ENCODE data around the gene BCR.
A peak's percentile ranks its signal among the peaks of the same experiment; 100 is the strongest.

The BCR gene

DNA sequence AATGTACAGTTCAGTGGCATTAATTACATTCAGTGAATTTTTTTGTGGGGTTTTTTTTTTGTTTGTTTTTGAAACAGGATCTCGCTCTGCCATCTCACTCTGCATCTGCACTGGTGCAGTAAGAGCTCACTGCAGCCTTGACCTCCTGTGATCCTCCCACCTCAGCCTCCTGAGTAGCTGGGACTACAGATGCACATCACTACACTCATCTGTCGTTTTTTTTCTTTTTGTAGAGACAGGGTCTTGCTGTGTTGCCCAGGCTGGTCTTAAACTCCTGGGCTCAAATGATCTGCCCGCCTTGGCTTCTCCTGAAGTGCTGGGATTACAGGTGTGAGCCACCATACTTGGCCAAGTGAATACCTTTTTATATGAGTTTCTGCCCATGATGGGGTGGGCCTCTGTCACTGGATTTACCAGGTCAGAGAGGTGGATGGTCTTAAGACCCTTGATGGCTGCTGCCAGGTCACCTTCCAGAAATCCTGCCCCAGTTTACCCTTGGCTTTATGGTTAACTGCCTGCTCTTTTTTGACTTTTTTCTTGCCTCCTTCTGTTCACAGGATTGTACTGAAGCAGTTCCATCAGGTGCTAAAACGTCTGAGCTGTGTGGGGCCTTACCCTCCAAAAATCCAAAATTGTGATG is 22.6 kb downstream of the BCR start:
- no peak for DNase-seq

DNA sequence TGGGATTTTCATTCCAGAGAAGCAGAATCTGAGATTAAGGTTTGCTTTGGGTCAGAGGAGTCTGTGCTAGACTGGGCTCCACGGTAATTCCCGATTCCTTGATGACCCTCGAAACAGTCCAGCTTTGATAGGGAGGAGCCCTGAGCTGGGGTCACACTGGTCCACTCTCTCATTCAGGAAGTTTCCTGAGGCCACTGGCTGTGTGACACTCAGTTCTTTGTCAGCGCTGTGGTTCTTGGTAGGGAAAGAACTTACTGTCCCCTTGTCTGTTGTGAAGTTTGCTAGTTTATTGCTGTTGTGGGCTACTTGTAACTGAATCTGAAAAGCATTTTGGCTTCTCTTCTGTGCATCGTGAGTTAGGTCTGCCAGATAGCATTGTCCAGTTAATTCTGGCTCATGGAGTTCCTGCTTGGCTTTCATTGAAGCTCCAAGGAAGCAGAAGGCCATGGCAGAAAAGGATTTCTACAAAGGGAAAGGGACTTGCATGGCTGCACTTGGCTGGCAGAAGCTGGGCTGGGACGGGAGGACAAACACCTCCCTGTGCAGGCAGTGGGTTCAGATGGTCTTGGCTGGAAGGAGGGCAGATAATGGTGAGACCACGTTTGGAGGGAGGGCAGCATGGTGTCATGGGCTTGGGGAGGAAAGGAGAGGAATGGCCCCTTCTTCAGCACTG is 23.3 kb downstream of the BCR start:
- DNase-seq = peak; percentile 59

DNA sequence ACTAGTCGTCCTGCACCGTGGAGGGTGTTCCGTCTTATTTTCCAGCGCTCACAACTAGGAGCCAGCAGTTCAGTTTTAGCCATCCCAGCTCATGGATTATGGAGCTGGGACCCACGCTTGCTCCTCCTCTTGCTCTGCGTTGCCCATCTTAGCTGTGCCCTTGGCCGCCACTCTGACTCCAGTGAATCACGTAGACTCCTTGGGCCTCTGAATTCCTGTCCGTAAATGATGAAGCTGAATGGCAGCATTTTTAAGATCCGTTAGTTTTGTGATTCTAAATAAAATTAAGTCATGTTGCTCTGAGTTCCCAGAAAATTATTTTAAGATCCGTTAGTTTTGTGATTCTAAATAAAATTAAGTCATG is 23.8 kb downstream of the BCR start:
- no peak for DNase-seq

DNA sequence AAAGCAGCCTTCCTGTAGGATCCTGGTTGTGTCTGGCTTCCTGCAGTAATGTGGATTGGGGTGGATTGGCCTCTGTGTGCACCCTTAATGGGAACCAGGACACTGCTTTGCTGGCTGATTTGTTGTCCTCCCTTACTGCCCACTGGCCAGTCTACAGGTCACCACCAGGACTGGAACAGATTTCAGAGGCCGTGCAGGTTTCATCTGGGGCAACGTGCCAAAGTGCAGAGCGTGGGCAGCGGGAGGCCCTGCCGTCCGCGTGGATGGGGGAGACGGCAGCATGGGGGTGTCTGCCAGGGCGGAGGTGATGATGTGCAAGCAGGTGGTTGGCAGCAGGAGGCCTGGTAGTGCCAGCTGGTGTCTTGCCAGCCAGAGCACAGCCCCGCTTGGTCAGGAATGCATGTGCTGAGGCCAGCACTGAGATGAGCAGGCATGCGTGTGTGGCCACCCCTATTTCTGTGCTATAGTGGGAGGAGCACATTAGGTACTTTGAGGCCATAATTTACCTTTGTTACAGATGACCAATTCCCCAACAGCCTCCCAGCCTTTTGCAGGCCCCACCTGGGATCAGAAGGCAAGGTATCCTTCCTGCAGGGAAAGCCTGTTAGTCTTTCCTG is 24.3 kb downstream of the BCR start:
- DNase-seq = no peak

DNA sequence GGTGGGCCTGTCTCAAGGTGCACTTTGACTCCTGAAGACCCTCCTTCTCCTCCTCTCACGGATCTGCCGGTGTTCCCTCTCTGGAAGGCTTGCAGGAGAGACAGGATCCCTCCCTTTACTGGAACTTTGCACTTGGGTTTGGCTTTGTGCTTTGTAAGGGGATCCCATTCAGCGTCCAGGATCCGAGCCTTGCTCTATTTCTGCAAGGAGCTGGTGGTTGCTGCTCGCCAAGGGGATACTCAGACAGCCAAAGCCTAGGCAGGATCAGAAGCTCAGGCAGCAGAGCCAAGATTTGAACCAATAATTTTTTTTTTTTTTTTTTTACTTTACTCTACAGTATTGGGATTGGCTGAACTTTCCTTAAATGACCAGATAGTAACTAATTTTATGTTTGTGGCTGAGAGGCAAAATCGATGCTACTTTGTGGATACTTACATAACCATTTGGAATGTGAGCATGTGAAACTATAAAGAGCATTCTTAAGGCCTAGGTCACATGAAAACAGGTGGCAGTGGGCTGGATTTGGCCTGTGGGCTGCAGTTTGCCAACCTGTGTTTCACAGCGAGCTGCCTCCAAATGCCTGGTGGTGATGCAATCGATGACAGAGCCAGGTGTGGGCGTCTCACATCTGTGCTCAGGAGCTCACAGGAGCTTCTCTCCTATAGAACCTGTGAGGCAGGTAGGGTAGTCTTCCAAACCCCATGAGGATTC is 25.2 kb downstream of the BCR start:
- DNase-seq = peak; percentile 36

DNA sequence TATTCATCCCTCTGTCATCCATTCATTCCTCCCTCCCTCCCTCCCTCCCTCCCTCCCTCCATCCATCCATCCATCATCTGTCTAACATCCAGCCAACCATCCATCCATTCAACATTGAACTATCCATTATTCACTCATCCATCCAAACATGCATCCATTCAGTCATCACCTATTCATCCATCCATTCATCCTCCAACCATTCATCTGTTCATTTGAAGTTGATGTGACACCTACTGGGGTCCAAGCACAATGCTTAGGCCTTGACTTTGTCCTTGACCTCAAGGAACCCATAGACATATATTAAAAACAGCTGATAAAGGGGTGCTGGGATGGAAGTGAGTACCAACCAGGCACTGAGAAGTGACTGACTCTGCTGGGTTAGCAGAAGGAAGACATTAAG is 26.6 kb downstream of the BCR start:
- no peak for DNase-seq

DNA sequence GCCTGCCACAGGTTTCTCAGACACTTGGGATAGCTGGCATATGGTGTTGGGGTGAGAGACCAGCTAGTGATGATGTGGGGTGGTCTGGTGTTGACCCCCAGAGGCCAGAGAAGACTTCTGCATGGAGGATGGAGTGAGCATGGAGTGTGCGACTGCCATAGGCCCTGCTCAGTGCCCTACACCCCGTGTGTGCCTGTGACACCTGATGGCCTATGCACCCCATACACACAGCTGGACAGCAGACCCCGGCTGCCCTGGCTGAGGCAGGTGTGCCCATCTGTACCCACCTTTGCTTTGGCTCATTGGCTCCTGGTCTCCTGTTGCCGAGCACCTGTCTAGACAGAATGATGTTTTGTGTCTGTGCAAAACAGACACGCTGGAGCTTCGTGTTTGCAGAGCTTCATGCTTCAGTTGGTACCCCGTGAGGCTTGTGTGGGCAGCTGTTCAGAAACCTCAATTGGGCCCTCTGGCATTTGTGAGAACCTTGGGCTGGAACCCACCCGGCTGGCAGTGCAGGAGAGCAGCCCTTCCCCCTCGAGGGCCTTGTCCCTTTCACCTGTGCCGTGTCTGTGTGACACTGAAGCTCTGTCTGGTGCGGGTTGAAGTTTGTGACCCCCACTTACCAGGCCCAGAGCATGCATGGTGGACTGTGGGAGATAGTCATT is 27.6 kb downstream of the BCR start:
- no peak for DNase-seq

DNA sequence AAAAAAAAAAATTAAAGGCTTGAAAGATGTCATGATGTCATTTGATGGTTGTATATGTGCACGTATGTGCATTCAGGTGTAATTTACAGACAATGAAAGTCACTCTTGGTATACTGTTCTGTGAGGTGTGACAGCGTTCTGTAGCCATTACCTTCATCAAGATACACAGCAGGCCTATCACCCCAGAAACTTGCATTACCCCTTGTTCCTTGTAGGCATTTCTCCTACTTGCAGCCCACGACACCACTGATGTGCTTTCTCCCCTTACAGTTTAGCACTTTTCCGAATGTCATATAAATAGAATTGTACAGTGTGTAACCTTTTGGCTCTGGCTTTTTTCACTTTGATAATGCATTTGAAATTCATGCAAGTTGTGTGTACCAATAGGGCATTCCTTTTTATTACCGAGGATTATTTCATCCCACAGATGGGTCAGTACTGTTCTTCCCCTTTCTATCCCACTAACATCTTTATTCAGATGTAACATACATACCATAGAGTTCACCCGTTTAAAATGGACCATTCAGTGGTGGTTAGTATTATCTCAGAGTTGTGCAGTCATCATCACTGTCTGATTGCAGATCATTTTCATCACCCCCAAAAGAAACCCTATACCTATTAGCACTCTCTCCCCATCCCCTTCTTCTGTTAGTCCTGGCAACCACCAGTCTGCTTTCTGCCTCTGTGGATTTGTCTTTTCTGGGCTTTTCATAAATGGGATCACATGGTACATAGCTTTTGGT is 30.3 kb downstream of the BCR start:
- DNase-seq = no peak

DNA sequence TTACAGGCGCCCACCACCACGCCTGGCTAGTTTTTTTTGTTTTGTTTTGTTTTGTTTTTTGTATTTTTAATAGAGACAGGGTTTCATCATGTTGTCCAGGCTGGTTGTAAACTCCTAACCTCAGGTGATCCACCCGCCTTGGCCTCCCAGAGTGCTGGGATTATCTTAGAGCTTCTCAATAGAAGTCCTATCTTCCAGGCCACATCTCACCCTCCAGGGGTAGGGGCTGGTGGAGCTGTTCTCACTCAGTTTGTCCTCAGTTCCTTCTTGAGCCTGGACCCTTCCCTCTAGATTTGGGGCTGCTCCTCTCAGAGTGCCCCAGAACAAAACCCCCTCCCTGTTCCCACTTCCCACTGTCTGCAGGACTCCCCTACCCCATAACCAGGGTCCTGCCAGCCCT is 31.3 kb downstream of the BCR start:
- no peak for DNase-seq

DNA sequence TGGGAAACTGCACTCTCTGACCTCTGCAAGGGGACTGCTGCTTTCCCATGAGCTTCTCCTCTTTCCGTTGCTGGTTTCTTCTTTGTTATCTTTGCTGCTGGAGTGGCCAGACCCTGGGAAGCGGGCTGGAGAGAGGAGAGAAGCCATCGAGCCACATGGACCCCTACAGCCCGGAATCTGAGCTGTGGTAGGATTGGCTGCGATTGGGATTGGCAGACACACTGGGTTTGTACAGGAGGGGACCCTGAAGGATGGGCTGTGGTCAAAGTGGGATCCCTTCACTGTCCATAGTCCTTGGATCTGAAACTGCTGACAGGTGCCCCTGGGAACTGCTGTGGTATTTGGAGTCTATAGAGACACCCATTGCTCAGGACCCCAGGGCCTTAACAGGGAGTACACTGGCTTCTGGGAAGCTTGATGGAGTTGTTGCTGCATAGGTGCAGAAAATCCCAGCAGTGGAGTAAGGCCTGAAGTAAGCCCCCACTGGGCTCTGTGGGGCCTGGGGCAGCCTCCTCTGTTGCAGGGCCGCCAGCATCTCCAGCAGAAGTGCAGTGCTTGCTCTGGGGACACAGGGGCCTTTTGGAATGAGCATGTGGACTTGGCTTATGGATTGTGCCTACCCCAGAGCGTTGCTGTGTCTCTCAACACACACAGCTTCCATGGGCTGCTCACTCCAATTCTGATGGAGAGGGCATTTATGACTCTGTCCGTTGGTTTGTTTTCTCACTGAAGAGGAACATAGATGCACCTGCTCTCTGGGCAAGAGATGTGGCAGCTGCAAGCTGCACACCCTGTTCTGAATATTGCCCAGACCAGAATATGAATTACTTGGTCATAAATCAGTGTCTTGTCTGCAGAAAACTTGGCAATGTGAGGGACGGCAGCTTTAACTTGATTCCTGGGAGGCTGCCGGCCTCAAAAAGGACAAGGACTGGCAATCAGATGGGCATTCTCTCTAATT is 32.0 kb downstream of the BCR start:
- DNase-seq = peak; percentile 15

DNA sequence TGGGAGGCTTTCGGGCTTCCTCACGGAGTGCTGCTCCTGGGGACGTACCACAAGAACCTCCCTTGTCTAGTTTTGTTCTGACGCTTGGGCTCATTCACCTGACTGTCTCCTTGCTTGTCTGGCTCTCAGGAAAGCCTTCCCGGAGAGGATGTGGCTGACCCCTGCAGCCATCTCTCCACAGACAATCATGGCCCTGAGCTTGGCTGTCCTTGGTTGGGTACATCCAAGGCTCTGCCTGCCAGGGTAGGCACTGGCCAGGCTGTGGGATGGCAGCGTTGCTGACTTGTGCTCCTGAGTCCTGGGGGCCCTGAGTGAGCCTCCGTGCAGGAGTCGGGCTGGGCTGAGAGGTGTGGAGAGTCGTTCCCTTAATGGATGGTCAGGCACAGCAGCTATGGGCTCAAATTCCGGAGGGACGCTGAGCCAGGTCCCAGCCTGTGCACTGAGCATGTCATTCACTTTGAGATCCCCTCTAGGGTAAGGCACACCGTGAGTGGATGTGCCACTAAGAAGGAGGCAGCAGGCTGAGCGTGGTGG is 32.8 kb downstream of the BCR start:
- DNase-seq = no peak

DNA sequence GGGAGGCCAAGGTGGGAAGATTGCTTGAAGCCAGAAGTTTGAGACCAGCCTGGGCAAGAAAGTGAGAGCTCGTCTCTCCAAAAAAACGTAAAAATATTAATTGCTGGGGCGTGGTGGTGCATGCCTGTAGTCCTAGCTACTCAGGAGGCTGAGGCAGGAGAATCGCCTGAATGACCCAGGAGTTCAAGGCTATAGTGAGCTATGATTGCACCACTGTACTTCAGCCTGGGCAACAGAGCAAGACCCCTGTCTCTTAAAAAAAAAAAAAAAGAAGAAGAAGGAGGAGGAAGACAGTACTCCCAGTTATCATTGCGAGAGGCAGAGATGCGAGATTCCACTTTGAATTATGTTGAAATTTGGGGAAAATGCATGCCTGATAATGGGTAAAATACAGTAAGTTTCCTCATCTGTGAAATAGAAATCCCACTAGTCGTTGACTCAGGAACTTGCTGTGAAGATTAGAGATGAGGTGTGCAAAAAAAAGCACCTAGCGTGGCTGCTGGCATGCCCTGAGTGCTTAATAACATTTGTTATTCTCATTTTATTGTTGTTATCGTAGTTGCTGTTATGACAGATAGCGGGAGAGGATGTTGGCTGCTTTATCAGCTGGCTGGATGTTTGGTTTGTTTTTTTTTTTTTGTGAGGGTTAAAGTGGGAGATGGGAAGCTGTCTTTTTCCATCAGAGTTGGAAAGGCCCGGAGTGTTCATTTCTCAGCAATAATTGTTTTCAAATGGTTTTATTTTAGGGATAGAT is 33.4 kb downstream of the BCR start:
- DNase-seq = no peak

DNA sequence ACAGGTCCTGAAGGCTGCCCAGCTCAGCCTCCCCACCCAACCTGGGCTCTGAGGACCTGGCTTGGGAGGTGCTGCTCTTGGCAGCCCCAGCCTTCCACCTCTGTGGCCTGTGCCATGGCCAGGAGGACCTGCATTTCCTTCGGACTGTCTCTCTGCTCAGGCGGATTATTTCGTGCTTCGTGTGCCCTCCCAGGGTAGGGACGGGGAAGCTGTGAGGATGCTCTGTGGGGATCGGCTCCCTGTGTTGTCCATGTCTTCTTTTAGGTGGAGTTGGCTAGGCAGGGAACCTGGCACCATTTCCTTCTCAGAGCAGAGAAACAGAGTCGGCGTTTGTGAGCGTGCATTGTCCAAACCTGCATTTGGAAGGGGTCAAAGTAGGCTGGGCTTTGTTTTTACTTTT is 34.1 kb downstream of the BCR start:
- DNase-seq = no peak

DNA sequence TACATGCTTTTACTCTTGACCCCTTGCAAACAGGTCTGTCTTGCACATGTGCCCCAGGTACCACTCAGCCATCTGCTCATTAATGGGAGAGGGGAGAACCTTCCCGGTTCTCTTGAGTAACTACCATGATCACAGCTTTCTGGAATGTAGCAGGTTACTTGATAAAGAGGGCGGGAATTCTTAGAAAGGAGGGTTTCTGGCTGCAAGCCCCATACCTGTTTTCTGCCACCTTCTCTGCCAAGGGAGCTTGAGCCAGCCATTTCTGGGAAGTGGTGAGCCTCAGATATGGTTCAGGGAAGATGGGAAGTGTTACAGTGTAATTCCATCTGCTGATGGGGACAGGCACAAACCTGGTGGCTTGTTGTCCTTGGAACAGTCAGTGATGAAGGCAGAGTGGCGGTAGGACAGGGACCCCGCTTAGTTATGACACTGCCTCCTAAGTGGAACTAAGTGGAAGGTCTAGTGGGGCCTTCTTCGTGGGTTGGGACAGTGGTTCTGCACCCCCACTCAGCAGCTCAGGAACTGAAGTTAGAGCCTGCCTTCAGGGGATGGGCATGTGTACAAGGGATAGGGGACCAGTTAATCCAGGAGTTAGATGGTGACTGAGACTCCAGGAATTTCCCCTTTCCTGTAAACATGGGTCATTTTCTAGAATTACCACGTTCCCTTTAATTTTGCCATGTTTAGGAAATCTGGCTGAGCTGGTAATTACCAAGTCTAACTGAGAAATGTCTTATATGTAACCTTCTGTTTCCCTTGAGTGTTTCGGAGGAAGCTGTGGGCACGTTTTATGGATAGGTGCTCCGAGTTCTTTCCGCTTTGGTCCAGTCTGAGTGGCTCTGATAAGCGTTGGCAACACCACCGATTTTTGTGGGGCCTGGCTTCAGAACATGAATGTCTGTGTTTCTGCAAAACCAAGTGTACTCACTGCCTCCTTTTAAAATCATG is 35.3 kb downstream of the BCR start:
- no peak for DNase-seq

DNA sequence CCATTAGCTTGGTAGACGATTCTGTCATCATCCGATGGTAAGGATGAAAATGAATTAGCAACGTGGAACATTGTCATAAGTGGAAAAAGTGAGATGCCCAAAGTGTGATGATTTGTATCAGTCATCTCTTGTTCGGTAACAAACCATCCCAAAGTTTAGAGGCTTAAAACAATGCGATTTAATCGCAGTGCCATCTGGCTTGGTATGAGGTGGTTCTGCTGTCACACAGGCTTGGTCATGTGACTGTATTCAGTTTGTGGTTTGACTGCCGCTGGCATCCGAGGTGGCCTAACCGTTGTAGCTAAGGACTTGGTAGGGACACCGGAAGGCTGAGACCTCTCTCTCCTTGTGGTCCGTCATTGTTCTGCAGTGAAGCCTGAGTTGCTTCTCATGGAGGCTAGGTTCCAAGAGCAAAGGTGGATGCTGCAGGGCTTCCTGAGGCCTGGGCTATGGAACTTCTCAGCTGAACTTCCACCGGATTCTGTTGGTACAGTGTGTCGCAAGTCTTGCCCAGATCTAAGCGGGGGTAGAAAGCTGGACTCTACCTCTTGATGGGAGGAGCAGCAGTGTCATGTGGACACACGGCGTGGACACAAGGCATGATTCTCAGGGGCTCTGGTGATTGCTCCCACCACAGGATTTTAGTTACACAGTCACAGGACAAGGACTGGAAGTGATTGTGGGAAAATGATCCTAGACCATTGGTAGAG is 36.3 kb downstream of the BCR start:
- no peak for DNase-seq

DNA sequence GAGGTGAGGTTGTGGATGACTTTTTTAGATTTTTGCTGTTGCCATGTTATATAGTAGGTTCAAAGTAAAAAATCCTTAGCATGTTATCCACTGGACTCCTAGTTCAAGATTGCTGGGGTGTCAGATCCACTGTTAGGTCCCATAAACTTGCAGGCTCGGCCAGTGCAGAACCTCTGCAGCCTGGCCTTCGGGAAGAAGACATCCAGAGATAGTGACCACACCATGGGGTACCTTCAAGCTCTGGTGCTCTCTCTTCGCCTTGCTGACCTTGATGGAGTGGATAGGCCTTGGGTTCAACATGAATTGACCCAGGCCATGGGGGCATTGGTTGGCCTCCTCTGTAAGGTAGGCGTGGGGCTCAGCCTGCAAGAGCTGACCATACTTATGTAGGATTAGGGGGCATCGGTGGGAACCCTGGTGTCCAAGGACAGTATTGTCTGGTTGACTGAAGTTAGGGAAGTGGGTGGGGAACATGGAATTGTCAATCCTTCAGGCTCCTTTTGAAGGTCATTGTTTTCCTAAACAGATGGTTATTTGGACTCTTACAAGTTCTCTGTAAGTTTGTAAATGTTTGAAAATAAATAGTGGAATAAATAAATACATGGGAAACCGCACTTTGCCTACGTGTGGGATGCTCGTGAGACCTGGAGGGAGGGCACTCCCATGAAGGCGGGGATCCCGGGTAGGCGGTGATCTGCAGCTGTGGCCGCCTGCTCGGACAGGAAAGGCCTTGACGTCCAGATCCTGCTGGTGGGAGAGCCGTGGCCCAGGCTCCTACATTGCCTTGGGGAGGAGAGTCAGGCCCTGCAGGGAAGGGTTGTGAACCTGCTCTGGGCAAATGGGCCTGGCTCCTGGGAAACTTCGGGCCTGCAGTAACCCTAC is 37.1 kb downstream of the BCR start:
- no peak for DNase-seq

Data from midbrain (tissue), 1 donor.